ENCODE data around the gene MRGPRD. TPM values are rescaled to one million over a fixed set of nuclear protein-coding genes. Genes with fewer than 3 reads are reported as not detected.

Gene MRGPRD
- total RNA-seq, 1 donor = not detected

DNA sequence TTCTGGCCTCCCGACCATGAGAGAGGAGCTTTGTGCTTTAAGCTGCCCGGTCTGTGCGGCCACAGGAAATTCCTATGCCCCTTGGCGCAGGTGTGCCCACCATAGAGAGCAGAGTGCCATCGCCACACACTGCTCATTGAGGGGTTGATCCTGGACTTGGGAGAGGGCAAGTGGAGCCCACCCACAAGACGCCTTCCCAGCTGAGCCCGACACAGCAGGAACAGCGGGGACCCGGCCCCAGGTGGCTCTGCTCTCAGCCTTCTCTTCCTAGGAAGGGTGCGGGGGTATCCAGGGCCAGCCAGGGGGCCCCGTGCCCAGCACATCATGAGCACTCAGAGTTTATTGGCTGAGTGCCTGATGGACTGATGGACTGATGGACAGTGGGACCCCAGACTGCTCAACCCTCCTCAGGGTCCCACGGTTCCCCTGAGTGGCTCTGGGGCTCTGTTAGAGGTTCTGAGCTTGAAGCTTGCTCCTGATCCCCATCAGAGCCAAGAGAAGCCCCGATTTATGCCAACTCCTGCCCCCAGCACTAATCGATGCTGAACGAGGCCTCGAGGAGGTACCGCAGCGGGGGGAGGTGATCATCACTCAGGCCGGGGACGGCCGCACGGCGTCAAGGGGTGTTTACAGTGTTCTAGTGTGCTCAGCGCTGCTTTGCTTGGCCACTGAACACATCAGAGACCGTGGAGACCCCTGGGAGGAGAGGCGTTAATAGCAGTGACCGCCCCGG lies 13.5 kb upstream of the MRGPRD start:
- H3K4me3 ChIP-seq (ENCODE audit: insufficient read depth, low read length) = peak overlapping the region; percentile 28
- H3K4me2 ChIP-seq (ENCODE audit: insufficient read depth, low read length) = peak overlapping the region; percentile 50

DNA sequence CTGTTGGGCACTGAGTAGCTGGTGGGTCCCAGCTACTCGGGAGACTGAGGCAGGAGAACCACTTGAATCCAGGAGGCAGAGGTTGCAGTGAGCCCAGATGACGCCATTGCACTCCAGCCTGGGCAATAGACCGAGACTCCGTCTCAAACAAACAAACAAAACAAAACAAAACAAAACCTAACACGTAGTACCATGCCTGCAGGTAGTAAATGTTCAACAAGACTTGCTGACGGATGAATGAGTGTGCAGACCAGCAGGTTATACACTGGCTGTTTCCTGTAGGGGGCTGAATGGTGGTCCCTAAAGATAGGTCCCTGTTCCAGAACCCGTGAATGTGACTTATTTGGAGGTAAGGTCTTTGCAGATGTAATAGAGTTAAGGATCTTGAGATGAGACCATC lies 12.8 kb upstream of the MRGPRD start:
- no peaks in the 10 kb centered on the region for H3K9me3 ChIP-seq (ENCODE audit: low read depth, low read length)
- H3K36me3 ChIP-seq (ENCODE audit: insufficient read depth, low read length) = no peaks in the 10 kb centered on the region
- TF ChIP-seq, protein P1, sequence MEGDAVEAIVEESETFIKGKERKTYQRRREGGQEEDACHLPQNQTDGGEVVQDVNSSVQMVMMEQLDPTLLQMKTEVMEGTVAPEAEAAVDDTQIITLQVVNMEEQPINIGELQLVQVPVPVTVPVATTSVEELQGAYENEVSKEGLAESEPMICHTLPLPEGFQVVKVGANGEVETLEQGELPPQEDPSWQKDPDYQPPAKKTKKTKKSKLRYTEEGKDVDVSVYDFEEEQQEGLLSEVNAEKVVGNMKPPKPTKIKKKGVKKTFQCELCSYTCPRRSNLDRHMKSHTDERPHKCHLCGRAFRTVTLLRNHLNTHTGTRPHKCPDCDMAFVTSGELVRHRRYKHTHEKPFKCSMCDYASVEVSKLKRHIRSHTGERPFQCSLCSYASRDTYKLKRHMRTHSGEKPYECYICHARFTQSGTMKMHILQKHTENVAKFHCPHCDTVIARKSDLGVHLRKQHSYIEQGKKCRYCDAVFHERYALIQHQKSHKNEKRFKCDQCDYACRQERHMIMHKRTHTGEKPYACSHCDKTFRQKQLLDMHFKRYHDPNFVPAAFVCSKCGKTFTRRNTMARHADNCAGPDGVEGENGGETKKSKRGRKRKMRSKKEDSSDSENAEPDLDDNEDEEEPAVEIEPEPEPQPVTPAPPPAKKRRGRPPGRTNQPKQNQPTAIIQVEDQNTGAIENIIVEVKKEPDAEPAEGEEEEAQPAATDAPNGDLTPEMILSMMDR (IDR thresholded peaks at IDR 0.05; ENCODE audit: extremely low read depth, low read depth, low read length) = no peak
- peaks cover 21% of the 10 kb centered on the region for H3K27me3 ChIP-seq (ENCODE audit: insufficient read depth, low read length)
- H3K4me3 ChIP-seq (ENCODE audit: insufficient read depth, low read length) = no peak overlapping the region
- no peak overlapping the region for H2AFZ ChIP-seq (ENCODE audit: low read length)
- no peaks in the 10 kb centered on the region for H4K20me1 ChIP-seq (ENCODE audit: insufficient read depth, low read length)
- DNase-seq (ENCODE audit: insufficient read length, low spot score, missing footprints) = no peak
- H3K4me1 ChIP-seq (ENCODE audit: insufficient read depth, low read length) = peaks cover 9% of the 10 kb centered on the region
- no peak overlapping the region for H3K4me2 ChIP-seq (ENCODE audit: insufficient read depth, low read length)
- H3K27ac ChIP-seq (ENCODE audit: low read depth, low read length) = no peak overlapping the region
- no peaks in the 10 kb centered on the region for H3K79me2 ChIP-seq (ENCODE audit: insufficient read depth, low read length)

More for the DNA sequence above, 13.5 kb upstream of the MRGPRD start:
- TF ChIP-seq, protein P1 (IDR thresholded peaks at IDR 0.05; ENCODE audit: extremely low read depth, low read depth, low read length) = no peak
- Histone ChIP-seq H3K79me2 (ENCODE audit: insufficient read depth, low read length) (no peaks in the 10 kb centered on the region), H2AFZ (ENCODE audit: low read length) (no peak overlapping the region), H4K20me1 (ENCODE audit: insufficient read depth, low read length) (no peaks in the 10 kb centered on the region), H3K36me3 (ENCODE audit: insufficient read depth, low read length) (no peaks in the 10 kb centered on the region), H3K27ac (ENCODE audit: low read depth, low read length) (no peak overlapping the region), H3K9me3 (ENCODE audit: low read depth, low read length) (no peaks in the 10 kb centered on the region), H3K4me1 (ENCODE audit: insufficient read depth, low read length) (peaks cover 10% of the 10 kb centered on the region), H3K27me3 (ENCODE audit: insufficient read depth, low read length) (peaks cover 21% of the 10 kb centered on the region)
- peak; percentile 69 for DNase-seq (ENCODE audit: insufficient read length, low spot score, missing footprints)

DNA sequence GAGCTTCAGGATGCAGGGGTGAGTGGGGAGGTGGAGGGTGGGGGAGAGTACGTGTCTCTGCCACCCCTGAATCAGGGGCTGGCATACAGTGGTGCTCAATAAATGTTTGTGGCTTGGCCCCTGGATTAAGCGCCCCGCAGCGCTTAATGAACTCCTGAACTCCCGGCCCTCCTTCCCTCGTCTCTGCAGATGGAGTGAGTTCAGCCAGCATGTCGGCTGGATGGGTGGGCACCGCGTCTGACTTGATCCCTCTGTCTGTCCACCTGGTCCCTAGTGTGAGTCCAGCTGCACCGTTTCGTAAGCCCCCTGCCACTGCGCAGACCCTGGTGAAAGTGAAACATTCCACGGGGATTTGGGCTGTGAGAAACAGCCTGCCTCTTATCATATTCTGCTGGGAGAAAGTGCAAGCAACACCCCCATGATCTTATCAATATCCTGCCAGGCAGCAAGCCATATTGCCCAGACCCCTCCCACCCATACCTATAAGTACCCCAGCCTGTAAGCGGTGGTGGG lies 12.0 kb upstream of the MRGPRD start:
- Histone ChIP-seq H3K4me3 (ENCODE audit: insufficient read depth, low read length) (no peak overlapping the region), H2AFZ (ENCODE audit: low read length) (no peak overlapping the region), H3K9me3 (ENCODE audit: low read depth, low read length) (no peaks in the 10 kb centered on the region), H4K20me1 (ENCODE audit: insufficient read depth, low read length) (no peaks in the 10 kb centered on the region), H3K36me3 (ENCODE audit: insufficient read depth, low read length) (no peaks in the 10 kb centered on the region), H3K4me2 (ENCODE audit: insufficient read depth, low read length) (no peak overlapping the region), H3K27me3 (ENCODE audit: insufficient read depth, low read length) (peaks cover 21% of the 10 kb centered on the region), H3K4me1 (ENCODE audit: insufficient read depth, low read length) (peaks cover 5% of the 10 kb centered on the region), H3K27ac (ENCODE audit: low read depth, low read length) (no peak overlapping the region), H3K79me2 (ENCODE audit: insufficient read depth, low read length) (no peaks in the 10 kb centered on the region)
- TF ChIP-seq, protein P1 (IDR thresholded peaks at IDR 0.05; ENCODE audit: extremely low read depth, low read depth, low read length) = no peak
- DNase-seq (ENCODE audit: insufficient read length, low spot score, missing footprints) = peak; percentile 38

DNA sequence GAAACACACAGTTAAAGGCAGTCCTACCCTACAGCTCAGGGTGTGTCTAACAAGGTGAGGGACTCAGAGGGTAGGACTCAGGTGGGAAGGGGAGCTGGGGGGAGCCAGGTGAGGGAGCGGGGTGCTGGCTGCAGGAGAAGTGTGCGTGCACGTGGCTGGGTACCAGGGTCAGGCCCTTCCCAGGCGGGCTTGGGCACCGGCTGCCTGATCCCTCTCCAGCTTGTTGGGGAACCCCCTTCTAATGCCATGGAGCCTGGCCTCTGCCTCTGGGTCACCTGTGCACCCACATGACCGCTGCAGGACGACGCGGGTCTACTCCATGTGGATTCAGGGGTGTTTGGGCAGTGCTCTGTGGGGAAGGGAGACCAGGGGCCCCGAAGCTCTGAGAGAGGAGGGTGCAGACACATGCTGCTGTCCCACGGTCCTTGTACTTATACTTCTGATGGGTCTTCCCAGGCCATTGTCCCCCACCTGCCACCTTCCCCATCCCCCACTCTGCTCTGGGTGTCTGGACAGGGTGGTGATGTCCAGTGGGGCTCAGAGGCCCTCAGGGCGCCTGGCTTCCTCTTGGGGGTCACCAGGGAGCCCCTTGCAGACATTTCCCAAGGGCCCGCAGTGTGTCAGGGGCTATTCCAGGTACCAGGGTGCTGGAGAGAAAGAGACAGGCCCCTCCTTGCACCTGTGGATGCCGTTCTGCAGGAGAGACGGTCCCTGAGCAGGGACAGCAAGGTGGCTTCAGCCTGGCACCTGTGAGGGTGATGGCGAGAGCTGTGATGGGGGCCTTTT lies 10.4 kb upstream of the MRGPRD start:
- DNase-seq (ENCODE audit: insufficient read length, low spot score, missing footprints) = peak; percentile 45
- Histone ChIP-seq H3K9me3 (ENCODE audit: low read depth, low read length) (no peaks in the 10 kb centered on the region), H3K4me3 (ENCODE audit: insufficient read depth, low read length) (no peak overlapping the region), H3K4me2 (ENCODE audit: insufficient read depth, low read length) (no peak overlapping the region), H3K4me1 (ENCODE audit: insufficient read depth, low read length) (peaks cover 12% of the 10 kb centered on the region), H3K79me2 (ENCODE audit: insufficient read depth, low read length) (no peaks in the 10 kb centered on the region), H3K27ac (ENCODE audit: low read depth, low read length) (no peak overlapping the region), H3K27me3 (ENCODE audit: insufficient read depth, low read length) (peaks cover 21% of the 10 kb centered on the region), H3K36me3 (ENCODE audit: insufficient read depth, low read length) (no peaks in the 10 kb centered on the region), H4K20me1 (ENCODE audit: insufficient read depth, low read length) (no peaks in the 10 kb centered on the region), H2AFZ (ENCODE audit: low read length) (no peak overlapping the region)
- TF ChIP-seq, protein P1 (IDR thresholded peaks at IDR 0.05; ENCODE audit: extremely low read depth, low read depth, low read length) = no peak
